Neutrophil (primary cell): Measurements from ENCODE around the gene CENPT.

Experiments used
- H3K27ac ChIP-seq: fragments of 200-600 bp; sonication (generic); 2 replicates; pipeline ENCODE4 v1.5.1; 2016; ENCODE audit warnings: mild to moderate bottlenecking, moderate library complexity
- H3K27me3 ChIP-seq: fragments of 200-600 bp; sonication (generic); 2 replicates; pipeline ENCODE4 v1.6.0; 2016; ENCODE audit warnings: mild to moderate bottlenecking
- H3K36me3 ChIP-seq: fragments of 200-600 bp; sonication (generic); 2 replicates; pipeline ENCODE4 v1.5.1; 2017
- H3K4me1 ChIP-seq, 2 experiments: fragments of 200-600 bp in 1 of 2; sonication (generic) in 1 of 2; 1 replicate in 1 of 2; 2 replicates in 1 of 2; pipeline versions ENCODE4 v1.5.1 to v1.6.1; 2013 to 2016; ENCODE audit warnings: low read depth in 1 of 2, low read length in 1 of 2, mild to moderate bottlenecking in 1 of 2, moderate library complexity in 1 of 2; ENCODE audit not compliant: control insufficient read depth in 1 of 2, insufficient read depth in 1 of 2
- H3K4me3 ChIP-seq, 2 experiments: fragments of 200-600 bp in 1 of 2; sonication (generic) in 1 of 2; 1 replicate in 1 of 2; 2 replicates in 1 of 2; pipeline ENCODE4 v1.5.1; 2013 to 2016; ENCODE audit warnings: low read depth in 1 of 2, low read length in 1 of 2, mild to moderate bottlenecking in 1 of 2, moderate library complexity in 1 of 2
- H3K9me3 ChIP-seq: fragments of 200-600 bp; sonication (generic); 2 replicates; pipeline ENCODE4 v1.5.1; 2016
- TF ChIP-seq, protein P1 (sequence below): fragments of 200-600 bp; sonication (generic); IDR thresholded peaks from 2 replicates; pipeline ENCODE4 v1.5.1; 2016; ENCODE audit warnings: antibody characterized with exemption

The CENPT gene

DNA sequence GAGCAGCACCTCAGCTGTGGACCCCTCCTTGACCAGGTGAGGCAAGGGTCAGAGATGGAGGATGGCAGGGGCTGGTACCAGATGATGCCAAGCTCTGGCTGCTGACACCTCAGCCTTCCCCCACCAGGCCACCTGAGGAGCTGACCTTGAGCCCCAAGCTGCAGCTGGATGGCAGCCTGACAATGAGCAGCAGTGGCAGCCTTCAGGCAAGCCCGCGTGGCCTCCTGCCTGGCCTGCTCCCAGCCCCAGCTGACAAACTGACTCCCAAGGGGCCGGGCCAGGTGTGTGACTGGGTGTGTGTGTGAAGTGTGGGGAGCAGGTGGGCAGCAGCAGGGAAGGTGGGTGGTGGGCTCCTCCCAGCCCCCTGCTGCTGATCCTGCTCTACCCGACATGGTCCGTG lies 32.4 kb upstream of the CENPT start:
- no peaks in the 10 kb centered on the region for H3K27me3 ChIP-seq
- H3K4me1 ChIP-seq, result no peaks in the 10 kb centered on the region
- no peak overlapping the region for H3K27ac ChIP-seq
- no peak overlapping the region for H3K4me3 ChIP-seq
- TF ChIP-seq, protein P1, sequence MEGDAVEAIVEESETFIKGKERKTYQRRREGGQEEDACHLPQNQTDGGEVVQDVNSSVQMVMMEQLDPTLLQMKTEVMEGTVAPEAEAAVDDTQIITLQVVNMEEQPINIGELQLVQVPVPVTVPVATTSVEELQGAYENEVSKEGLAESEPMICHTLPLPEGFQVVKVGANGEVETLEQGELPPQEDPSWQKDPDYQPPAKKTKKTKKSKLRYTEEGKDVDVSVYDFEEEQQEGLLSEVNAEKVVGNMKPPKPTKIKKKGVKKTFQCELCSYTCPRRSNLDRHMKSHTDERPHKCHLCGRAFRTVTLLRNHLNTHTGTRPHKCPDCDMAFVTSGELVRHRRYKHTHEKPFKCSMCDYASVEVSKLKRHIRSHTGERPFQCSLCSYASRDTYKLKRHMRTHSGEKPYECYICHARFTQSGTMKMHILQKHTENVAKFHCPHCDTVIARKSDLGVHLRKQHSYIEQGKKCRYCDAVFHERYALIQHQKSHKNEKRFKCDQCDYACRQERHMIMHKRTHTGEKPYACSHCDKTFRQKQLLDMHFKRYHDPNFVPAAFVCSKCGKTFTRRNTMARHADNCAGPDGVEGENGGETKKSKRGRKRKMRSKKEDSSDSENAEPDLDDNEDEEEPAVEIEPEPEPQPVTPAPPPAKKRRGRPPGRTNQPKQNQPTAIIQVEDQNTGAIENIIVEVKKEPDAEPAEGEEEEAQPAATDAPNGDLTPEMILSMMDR, result no peak
- no peaks in the 10 kb centered on the region for H3K9me3 ChIP-seq
- H3K36me3 ChIP-seq, result peaks cover 90% of the 10 kb centered on the region

DNA sequence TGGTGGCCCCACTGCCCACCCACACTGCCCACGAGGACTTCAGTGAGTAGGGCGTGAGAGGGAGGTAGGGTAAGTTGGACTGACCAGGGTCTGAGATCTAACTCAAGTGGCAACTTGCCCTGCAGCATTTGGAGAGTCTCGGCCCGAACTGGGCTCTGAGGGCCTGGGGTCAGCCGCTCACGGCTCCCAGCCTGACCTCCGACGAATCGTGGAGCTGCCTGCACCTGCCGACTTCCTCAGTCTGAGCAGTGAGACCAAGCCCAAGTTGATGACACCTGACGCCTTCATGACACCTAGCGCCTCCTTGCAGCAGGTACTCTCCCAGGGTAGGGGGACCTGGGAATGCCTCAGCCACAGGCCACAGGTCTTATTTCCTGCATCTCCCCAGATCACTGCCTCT lies 32.0 kb upstream of the CENPT start:
- Histone ChIP-seq H3K4me3 (no peak overlapping the region), H3K27ac (no peak overlapping the region), H3K36me3 (peaks cover 86% of the 10 kb centered on the region), H3K27me3 (no peaks in the 10 kb centered on the region), H3K9me3 (no peaks in the 10 kb centered on the region), H3K4me1 (peaks cover 1 to 2% of the 10 kb centered on the region in 2 experiments)
- TF ChIP-seq, protein P1, result no peak

DNA sequence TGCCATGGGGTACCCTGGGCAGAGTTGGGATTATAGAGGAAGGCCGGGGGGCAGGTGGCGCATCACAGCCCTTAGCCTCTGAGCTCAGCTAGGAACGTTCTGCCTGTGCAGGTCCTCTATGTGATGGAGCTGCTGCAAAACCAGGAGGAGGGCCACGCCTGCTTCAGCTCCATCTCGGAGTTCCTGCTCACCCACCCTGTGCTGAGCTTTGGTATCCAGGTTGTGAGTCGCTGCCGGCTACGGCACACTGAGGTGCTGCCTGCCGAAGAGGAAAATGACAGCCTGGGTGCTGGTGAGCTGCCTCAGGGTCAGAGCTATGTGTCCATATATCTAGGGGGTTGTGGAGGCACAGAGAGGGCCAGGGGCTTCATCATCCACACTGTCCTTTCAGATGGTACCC lies 31.4 kb upstream of the CENPT start:
- TF ChIP-seq, protein P1, result no peak
- no peak overlapping the region for H3K4me3 ChIP-seq
- H3K4me1 ChIP-seq, result peaks cover 8% of the 10 kb centered on the region in 2 experiments
- no peaks in the 10 kb centered on the region for H3K9me3 ChIP-seq
- no peak overlapping the region for H3K27ac ChIP-seq
- peaks cover 79% of the 10 kb centered on the region for H3K36me3 ChIP-seq
- H3K27me3 ChIP-seq, result no peaks in the 10 kb centered on the region

DNA sequence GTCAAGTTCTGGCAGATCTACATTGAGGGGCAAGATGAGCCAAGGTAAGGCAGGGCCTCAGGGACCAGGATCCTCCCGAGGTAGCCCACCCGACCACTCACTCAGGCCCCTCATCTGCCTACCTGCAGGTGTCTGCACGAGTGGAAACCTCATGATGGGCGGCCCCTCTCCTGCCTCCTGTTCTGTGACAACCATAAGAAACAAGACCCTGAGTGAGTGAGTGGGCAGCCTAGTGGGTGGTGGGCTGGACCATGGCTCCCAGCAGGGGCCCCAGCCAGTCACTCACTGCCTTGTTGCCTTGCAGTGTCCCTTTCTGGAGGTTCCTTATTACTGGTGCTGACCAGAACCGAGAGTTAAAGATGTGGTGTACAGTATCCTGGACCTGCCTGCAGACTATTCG lies 30.7 kb upstream of the CENPT start:
- Histone ChIP-seq H3K27me3 (no peaks in the 10 kb centered on the region), H3K27ac (no peak overlapping the region), H3K36me3 (peaks cover 73% of the 10 kb centered on the region), H3K4me1 (peaks cover 13 to 14% of the 10 kb centered on the region in 2 experiments), H3K4me3 (no peak overlapping the region), H3K9me3 (no peaks in the 10 kb centered on the region)
- TF ChIP-seq, protein P1, result no peak

DNA sequence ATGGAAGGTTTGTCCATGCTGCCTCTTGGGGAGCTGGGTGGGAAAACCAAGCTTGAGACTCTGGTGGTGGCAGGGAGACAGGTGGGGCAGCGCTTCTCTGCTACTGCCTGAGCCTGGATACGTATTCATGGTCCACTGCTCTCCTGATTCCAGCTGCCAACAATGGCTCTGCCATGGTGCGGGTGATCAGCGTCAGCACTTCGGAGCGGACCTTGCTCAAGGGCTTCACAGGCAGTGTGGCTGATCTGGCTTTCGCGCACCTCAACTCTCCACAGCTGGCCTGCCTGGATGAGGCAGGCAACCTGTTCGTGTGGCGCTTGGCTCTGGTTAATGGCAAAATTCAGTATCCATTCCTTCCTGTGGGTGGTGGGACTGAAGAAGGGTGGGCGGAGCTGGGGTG lies 29.6 kb upstream of the CENPT start:
- H3K4me1 ChIP-seq, result peaks cover 20 to 21% of the 10 kb centered on the region in 2 experiments
- TF ChIP-seq, protein P1, result no peak
- peaks cover 62% of the 10 kb centered on the region for H3K36me3 ChIP-seq
- no peaks in the 10 kb centered on the region for H3K9me3 ChIP-seq
- no peaks in the 10 kb centered on the region for H3K27me3 ChIP-seq
- H3K27ac ChIP-seq, result no peak overlapping the region
- no peak overlapping the region for H3K4me3 ChIP-seq

DNA sequence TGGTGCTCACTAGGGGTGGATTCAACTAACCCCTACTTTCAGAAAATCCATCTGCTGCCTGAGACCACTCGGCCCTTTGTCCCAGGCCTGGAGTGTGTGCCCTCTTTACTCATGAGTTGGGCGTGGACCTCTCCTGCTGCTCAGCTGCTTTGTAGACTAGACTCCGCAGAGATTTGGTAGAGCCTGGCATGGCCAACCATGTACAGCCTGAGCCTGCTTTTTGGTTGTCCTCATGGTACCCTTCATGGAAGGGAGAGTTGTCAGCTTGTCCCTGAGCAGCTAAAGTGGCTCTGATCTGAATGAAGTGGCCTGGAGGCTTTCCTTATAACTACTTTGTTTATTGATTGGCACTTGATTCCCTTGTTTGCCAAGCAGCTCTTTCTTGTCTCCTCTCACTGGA lies 26.9 kb upstream of the CENPT start:
- Histone ChIP-seq H3K27ac (no peak overlapping the region), H3K36me3 (peaks cover 35% of the 10 kb centered on the region), H3K9me3 (no peaks in the 10 kb centered on the region), H3K4me1 (peaks cover 23 to 27% of the 10 kb centered on the region in 2 experiments), H3K4me3 (peak overlapping the region; percentile 84 to 90), H3K27me3 (no peaks in the 10 kb centered on the region)
- TF ChIP-seq, protein P1, result no peak
